SKM-1 treated with dmso at 0.1 percent for 144 hours (cell line): Measurements from ENCODE around the gene ARID5B.
"Not testable (repeated sequence)": the region's sequence is repeated elsewhere in the genome, so short reads cannot be mapped to it uniquely, and the experiment has no call there.

Source experiments
- DNase-seq: peaks from one replicate; lab custom pipeline; 2025; ENCODE audit not compliant: unreplicated experiment; lab: John Stamatoyannopoulos, UW

ARID5B gene

DNA sequence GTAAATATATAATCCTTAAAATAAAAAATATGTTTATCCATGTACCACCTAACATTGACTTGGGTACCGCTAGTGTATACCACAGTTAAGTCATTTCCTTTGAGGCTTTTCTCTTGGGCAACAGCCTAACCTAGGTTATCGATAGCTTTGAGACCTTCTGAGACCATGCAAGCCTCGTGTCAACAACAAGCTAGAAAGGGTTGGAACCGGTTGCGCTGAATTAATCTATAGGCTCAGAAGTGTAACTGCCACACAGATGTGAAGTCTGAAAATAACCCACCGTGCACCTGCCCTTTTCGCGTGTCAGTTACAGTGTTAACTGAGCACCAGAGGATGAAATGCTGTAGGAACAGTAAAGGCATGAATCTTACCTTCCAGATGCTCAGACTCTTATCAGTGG is 59.8 kb downstream of the ARID5B start:
- no peak for DNase-seq

DNA sequence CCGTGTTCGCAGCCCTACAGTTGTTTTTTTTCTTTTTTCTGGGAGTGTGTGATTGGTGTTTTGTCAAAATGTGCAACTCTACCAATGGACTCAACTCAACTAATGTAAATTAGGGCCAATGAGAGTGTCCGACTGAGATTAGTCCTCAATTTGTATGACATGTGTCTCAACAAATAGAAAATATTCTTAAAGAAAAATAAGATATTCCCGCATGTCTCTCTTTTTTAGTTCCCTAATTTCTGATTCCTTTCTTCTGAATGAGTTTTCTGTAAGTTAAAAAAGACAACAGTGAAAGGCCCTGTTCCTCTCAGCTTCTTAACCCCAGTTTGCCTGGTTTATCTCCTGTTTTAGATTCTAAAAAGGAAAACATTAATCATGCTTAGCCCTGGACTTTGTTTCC is 61.5 kb downstream of the ARID5B start:
- DNase-seq = no peak

DNA sequence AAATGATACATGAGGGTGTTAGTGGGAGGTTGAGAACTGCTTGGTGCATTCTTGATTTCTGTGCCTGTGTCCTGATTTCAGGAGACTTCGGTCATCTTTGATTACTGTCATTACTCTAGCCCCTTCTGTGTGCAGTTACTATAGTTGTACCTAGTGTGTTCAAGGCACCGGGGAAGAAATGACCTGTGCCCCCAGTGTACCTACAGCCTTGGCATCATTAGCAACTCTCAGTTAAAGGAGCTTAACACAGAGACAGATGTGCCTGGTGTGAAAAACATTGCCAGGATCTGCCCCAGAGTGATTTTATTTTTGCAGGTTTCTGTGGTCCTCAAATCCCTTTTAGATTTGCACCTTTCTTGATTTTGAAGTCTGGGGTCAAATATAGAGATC is 62.2 kb downstream of the ARID5B start:
- DNase-seq = no peak

DNA sequence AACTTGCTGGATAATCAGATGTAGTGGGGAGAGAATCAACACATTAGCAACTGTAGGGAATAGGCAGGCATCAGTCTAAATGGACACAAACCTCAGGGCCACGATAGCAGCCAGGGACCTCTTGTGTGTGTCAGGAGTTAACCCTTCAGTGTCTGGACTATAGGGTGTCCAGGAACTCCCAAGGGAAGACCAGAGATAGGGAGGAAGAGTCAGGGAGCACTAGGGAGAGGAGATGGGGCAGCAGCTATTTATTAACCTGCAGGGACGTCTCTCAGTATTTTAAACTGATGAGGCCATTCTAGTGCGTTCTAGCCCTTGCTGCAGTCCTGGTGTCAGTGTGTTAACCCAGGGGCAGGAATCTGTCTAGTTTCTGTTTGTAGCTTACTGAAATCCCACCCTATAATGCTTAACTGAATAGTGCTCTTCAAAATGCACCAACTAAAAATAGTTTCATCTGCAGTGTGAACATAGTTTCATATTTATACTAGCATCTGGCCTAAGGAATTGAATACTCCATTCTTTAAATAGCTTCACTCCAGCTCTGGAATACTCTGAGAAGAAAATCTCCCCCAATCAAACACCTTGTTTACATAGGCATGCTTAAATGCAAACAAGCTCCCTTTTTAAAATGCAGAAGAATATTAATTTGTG is 62.7 kb downstream of the ARID5B start:
- DNase-seq = no peak

DNA sequence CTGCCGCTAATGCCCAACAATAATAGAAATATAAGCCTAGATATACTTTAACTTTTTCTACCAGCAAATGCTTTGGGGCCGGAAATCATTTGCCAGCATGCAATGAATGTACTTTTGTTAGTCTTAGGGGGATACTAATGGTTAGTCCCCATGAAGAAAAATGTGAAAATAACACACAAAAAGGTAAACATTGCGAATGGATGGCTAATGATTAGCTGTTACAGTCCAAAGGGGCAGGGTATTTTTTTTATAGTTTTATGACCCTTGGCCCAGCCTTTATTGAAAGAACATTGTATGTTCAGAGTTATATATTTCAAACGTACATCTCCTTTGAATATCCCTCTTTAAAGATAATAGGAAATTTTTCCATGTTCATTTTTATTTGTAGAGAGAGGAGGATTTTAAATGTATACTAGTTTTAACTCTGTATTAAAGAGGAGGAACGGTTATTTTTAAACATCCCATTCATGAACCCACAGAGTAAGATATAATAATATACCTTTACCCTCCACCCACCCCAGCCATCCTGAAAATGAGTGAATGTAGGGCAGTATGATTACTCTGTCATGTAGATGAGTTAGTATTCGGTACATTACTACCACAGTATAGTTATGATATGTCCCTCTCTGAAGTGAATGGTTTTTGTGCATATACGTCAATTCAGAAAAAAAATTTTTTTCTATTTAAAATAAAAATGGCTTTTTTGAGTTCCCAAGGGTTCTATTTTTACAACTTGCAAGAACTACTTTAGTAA is 63.6 kb downstream of the ARID5B start:
- DNase-seq = no peak

DNA sequence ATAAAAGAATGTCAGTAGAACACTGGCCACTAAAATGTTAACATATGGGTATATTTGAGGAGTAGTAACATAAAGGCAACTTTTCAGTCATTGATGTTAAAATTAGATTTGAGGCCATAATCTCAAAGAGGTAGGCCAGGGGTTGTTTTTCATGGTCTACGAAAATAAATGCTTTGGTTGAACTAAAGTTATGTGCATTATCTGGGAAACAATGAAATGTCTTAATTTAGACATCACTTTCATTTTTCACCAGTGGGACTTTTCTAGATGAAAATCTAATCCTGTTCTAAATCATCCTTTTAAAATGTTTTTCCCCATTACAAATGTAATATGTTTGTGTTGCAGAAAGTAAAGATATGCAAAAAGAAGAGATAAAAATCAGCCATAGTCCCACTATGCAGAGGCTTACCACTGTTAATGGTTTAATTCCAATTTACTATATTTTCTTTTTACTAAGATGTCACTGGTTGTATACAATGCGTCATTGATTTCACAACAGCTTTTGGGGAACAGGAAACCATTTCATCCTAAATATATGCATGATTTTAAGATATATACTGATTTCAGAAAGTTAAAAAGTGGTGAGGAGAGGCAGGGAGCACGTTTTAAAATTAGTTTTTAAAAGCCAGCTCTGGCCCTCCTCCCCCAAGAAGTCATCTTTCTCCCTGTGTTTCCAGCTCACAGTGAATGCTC is 64.3 kb downstream of the ARID5B start:
- DNase-seq = no peak

DNA sequence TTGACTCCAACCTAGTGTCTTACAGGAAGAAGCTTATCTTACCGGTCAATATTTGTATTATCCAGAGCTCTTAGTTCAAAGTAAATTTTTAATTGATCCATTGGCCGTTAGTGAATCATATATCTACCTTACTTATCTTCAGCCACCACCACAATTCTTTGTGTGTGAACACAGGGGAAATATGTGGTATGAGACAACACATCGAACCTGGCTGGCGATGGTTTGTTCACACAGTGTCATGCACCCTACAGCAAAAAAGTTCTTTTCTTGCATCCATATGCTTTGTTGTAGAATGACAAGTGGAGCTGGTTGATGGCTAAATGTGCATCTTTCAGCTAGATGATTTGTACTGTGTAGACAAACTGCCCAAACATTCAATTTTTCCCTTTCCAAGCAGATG is 65.8 kb downstream of the ARID5B start:
- DNase-seq = no peak

DNA sequence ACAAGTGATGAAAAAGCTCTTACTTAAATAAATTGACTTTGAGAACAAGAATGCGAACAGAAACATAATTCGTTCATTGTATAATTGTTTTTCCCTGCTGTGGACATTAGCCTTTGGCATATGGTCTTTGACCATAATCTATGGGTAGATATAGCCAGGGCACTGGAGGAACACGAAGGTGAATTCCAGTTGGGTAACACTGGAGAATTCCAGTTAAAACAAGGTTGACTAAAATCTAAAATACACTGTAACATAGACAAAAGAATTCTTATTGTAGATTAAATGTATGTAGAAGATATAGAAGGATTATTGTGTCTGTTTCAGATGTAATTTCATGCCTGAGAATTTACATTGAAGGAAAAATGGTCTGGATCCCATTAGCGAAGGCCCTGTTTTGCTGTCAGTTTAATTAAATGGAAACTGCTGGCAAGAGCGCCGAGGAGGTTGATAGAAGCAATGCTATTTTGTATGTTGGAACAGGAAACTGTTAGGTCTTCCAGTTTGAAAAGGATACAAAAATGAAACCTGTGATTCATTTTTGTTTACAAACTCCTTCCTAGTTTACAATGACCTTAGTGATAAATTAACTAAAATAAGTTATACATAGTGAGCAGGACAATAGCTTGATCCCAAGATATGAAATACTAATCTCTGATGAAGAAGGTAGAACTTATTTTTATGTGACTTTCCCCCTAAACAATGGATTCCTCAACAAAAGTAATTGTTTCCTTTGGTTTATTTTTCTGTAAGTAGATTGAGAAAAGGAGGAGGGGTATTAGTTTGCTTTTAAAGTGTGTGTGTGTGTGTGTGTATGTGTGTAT is 68.9 kb downstream of the ARID5B start:
- no peak for DNase-seq

DNA sequence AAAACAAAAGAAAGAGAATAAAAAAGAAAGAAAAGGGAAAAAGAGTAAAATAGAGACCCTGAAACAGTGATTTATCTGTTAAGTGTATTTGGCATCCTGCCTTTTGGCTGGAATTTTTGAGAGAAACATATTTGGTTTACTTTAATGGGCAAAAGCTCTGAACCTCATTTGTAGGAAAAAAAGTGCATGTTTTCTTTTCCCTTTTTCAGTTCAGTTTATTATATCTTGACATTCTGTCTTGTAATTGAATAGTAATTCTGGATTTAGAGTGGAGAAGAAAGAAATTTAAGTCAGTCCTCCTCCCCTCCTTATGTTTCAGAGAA is 69.5 kb downstream of the ARID5B start:
- DNase-seq = no peak

DNA sequence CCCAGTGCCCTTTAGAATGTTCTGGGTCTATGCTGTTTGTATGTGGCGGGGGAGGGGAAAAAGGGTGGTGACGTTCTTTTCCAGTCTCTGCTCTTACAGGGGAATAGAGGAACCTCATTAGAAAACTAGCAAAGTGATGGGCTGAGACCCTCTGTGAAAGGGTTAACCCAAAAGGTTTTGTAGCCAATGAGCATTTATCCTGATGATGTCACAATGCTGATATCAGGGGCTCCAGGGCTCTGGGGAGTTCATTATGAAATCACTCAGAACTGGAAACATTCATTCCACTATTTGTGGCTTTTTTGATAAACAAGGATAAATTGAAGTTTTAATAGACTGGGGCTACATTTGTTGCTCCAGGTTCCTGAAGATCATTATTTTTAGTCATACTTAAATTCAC is 71.7 kb downstream of the ARID5B start:
- no peak for DNase-seq

DNA sequence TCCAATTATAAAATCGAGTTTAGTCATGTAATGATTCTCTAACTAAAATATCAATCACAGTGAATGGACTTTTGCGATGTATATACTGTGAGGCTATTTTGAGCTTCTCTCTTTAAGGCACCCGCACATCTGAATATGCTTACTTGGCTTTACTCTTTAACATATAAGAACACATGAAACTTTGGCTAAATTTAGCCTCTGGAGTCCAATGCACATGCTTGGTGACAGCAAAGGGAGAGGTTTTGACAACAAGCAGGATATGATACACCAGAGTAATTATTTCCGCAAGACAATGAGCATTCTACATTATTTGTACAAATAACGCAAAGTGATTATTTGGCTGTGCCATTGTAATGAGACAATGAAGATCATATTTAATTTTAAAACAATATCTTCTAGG is 72.4 kb downstream of the ARID5B start:
- no peak for DNase-seq

DNA sequence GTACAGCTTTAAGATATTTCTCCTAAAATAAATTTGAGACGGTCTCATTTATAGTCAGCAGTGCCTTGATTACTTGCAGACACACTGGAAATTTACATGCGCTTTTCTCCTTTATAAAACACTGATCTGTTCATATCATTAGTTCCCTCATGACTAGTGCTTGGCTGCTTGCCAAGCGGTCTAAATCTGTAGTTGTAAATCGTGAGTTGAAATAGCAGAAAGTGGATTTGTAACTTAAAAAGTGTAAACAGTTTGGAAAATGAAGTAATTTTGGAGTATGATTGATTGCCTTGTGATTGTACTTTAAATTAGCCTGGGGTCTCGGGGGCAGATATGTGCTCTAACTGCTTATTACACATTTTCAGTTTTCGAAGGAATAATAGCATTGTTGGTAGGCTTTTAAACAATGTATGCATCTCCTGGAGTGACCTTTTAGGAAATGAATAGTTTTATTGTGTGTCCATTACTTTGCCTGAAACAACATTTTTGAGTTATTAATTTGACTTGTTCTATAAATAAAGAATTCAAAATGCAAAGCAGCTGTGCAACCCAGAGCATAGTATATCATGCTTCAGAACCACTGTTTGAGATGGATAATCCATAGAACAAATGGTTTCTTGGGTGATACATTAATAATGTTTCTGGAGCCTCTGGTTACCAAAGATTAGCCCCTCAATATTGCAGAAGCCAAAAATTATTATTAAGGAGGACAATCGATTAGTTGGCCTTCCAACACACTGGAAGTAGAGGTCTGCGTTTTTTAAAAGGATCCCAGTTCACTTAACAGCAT is 73.3 kb downstream of the ARID5B start:
- DNase-seq = no peak

DNA sequence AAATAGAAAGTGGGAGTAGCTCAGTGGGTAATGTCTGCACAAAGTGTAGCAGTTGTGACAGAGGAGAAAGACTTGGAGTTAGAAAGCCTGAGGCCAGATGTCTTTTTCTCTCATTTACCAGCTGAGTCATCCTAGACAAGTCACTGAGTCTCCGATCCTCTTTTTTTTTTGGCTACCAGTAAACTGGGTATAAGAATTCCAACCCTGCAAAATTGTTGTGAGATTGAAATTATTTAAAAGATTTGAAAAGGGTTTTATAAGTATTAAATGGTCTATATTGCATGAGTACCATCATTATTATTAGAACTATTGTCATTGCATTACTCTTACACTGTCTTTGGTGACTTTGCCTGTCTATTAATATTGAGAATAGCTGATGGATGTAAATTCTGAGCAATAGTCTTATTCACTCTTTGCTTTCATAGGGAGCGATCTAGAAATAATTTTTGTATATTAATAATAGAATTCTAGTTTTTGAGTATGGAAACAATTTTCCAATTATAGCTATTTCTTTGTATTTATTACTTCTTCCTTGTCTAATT is 74.0 kb downstream of the ARID5B start:
- no peak for DNase-seq

DNA sequence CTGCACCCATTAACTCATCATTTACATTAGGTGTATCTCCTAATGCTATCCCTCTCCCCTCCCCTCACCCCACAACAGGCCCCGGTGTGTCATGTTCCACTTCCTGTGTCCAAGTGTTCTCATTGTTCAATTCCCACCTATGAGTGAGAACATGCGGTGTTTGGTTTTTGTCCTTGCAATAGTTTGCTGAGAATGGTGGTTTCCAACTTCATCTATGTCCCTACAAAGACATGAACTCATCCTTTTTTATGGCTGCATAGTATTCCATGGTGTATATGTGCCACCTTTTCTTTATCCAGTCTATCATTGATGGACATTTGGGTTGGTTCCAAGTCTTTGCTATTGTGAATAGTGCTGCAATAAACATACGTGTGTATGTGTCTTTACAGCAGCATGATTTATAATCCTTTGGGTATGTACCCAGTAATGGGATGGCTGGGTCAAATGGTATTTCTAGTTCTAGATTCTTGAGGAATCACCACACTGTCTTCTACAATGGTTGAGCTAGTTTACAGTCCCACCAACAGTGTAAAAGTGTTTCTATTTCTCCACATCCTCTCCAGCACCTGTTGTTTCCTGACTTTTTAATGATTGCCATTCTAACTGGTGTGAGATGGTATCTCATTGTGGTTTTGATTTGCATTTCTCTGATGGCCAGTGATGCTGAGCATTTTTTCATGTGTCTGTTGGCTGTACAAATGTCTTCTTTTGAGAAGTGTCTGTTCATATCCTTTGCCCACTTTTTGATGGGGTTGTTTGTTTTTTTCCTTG is 75.6 kb downstream of the ARID5B start:
- not testable (repeated sequence) for DNase-seq

DNA sequence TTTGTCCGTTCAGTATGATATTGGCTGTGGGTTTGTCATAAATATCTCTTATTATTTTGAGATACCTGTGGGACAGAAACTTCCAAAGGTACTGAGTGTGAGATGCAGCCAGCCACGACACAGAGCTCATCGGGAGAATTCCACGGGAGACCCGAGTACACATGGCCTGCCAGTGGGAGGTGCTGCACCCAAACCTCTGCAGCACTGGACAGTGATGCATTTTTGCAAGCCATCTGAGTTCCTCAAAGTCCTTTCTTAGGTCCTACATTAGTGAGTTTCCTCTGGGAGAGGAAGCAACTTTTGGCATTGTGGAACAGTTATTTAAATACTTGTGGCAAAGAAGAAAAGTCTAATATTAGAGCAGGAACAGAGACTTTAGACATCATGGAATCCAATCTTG is 77.5 kb downstream of the ARID5B start:
- DNase-seq = no peak

DNA sequence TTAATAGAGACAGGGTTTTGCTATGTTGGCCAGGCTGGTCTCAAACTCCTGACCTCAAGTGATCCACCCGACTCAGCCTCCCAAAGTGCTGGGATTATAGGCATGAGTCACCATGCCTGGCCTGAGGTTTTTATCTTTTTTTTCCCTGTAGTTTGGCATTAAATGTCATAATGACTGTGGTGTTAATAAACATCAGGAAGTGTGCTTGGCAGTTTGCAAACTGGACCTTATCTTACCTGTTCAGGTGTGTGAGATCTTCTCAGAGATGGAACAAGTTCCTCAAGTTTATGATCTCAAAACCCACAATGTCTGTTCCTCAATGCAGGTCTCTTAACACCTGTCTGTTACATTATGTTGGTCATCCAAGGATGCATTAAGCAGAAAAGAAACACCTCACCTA is 80.0 kb downstream of the ARID5B start:
- DNase-seq = no peak

DNA sequence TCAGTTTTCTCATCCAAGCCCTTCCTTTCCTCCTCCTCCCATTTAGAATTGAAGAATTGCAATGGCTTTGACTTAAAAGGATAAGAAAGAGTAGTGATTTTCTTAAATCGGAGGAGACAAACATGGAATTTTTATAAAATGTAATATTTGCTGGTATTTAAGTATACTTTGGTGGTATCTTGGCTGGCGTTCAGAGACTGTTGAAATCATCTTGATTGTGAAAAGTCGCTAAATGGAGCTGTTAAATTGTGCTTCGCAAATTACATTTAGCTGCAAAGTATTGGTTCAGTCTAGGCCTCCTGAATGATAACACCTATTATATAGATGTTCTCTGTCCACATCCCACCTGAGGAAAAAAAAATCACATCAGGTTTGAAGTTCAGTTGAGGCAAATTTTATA is 81.8 kb downstream of the ARID5B start:
- DNase-seq = no peak

DNA sequence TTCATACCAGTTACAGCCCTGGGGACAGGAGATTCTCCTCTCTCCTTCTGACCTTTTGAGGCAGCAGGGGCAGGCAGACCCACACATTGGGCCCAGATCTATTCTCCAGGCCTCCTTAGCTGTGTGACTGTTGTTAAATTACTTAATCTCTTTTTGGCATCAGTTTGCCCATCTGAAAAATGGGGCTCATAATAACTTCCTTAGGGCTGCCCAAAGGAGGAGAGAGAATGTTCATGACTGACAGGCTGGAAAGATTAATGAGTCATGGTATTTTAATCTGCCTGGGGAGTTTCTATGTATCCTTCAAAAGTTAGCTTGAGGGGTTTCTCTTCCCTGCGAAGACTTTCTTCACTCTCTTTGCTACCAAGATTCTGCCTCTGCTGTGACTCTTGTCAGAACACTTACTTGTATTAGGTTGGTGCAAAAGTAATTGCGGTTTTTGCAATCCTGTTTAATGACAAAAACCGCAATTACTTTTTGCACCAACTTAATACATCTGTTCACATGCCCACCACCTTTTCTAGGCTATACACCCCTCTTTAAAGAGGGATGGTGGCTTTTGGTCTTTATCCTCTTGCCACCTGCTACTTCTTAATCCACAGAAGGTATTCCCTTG is 83.4 kb downstream of the ARID5B start:
- DNase-seq = no peak

DNA sequence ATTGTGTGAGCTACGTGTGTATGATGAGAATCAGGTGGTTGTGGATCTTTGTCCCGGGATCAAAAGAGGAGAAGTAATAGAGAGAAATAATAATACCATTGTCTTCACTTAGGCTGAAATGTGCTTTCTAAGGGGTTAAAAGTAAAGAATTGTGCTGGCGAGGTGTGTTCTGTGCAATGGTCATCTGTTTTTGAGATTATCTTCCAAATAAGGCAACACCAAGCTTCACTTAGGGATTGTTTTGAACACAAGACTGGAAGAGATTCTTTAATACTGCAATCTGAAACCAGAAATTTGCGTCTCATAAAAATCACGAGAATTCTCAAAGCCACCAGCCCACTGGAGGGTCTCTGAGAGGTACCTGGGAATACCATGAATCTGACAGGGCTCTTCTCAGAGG is 84.2 kb downstream of the ARID5B start:
- no peak for DNase-seq
